ENCODE measurements around the gene FRAS1.
"Not testable (repeated sequence)": the region's sequence is repeated elsewhere in the genome, so short reads cannot be mapped to it uniquely, and the experiment has no call there.

Gene FRAS1

DNA sequence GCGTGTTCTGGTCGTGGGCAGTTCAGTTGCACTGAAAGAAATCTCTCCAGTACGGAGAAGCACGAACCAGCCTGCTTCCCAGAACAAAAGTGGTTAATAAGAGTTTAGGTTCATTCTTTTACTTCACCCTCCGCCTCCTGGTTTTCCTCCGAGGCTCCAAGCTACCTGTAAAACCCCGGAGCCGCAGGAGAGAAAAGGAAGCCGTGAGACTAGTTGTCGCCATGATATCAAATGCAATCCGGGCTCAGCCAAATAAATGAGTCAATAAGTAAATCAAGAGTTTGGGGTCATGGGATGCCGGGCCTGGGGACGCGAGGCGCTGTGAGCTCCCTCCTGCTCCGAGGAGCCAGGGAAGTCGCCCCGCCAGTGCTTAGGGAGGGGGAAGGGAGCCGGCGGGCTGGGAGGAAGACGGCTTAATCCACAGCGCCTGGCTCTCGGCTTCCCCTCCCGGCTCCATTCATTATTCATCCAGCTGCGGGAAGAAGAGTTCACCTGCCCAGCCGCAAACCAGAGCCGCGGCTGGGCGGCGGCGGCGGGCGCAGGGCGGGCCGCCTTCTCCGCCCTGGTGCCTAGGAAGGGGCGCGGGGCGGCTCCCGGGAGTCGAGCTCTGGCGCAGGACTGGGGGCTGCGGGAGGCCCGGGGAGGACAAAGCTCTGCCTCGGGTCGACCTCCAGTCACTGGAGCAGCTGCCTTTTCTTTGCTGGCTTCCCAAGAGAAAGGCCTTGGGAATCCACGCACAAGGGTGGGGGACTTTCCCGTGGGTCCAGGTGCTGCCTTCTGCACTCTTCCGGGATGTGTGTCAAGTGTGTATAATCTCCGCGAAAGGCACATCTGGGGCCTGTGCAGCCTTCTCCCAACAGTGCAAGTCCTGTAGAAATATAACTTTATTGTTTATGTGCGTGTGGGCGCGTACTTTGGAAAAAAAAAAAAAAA is 1.7 kb downstream of the FRAS1 start:
- DNase-seq = peak; percentile 10

DNA sequence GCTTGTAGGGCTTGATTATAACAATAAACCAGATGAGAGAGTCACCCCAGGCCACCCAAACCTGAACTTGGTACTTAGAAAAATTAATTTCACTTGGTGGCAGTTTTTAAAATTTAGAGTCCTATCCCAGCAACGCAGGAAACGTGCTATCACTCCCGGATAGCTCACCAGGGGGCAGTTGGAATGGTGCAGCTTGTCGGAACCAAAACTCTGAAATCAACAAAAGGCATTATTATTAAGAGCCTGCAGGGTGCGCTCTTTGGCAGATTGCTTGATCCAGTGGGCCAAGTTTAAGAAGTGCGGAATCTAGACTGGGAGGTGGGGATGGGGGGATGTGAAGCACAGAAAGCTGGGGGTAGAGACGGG is 2.4 kb downstream of the FRAS1 start:
- peak; percentile 6 for DNase-seq

DNA sequence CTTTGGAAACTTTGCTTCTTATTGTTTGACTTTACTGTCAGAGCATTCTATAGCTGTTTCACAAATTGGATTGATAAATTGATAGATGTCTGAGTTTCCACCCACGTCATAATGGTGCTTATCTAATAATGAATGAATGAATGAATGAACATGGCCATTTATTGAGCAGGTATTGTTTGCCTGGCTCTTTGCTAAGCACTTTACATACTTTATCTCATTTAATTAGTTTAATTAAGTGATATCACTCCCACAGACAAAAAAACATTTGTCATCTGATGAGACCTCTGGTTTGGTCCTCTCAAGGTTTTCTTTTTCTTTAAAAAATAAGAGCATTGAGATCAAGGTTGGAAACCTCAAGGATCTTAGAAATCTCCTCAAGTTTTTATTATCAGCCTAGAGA is 2.8 kb downstream of the FRAS1 start:
- no peak for DNase-seq

DNA sequence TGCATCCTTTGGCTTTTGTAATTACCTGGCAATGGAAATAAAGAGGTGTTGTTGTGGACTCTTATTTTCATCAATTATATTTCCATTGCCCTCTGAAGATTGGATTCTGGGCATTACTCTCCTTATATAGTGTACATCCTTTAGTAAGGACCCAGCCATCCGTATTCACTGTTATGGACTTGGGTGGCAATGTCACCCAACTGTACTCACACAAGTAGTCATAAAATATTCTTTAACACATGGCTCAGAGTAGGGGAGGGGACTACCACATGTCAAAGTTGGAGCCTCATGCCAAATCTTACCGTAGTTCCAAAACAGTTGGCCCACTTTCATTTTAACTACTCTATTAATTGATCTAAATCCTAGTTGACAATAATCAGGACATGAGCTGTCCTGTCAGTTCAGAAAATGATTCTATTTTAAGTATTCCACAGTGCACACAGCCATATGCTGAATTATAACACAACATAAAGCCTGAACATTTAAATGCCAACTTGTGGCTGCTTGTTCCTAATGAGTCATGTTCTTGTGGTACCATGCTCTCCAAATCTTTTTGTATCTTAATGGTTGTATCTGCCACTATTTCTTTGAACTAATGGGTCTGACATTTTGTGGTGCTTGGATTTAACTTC is 4.9 kb downstream of the FRAS1 start:
- no peak for DNase-seq

DNA sequence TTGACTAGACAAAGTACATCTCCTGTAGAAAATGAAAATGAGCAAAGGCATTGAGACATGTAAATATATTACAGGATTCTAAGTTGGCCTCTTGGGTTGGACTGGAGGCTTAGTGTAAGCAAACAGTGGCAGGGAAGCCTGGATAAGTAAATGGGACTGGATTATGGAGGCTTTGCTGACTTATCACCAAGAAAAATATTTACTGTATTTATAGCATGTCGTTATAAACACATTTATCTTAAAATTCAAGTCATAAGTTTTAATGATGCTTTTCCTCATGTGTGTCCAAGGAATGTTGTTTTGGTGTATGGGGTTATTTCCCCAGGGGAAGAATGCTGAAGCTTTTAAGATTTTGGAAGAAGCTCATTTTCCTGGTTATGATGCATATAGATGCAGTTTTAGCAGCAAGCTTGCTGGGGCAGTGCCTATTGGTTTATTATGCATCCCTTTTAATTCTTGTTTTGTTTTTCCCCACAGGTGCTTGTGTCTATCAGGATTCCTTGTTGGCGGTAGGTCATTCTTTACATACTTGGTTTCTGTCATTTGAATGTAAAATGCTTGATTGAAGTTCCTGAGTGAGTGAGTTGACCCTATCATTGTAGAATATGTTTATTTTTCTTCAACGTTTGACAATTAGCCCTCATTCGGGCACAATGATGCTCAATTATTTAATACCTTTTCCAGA is 8.5 kb downstream of the FRAS1 start:
- no peak for DNase-seq

DNA sequence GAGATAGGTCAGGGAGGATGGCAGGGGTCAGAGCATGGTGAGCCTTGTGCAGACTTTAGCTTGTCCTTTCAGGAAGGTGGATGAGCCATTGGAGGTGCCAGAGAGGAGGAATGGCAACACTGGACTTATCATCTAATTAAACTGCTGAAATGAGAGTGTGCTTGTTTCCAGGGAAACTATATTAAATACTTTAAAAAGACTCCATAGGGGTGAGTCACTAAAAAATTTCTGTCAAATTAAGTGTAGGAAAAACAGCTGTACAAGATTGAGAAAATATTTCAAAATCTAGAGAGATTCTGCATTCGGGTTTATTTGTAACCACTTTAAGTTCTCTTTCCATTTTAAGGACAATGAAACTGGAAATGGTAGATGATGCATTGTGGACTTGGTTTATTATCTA is 11.4 kb downstream of the FRAS1 start:
- DNase-seq = no peak

DNA sequence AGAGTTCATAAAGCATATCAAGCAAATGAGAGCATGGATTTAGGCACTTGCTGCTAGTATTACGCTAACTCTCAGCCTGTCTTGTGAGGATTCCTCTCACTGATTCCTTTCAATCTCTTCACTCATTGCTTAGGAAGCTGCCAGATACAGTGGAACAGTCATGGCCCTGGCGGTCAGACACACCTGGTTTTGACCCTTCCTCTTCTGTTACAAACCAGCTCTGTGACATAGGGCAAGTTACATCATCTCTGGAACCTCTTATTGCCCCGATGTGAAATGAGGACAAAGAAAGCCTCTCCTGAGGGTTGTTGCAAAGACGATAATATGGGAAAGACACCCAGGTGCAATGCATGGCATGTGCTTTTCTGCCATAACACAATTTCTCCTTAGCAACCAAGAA is 12.2 kb downstream of the FRAS1 start:
- DNase-seq = no peak

DNA sequence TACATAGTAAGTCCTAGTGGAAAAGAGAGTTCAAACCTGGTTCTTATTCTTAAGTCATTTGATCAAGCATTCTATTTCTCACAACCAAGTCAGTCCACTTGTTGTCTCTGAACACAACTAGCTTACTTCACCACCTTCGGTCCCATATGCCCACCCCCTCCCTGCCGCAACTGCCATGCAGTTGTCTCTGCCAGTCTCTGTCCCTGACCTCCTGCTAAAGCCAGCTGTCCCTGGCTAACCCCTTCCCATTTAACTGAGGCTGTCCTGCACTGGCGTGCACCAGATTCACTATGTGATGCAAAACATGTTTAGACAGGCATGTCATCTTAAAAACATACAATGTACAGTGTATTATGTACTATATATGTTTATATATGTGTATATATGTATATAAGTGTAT is 12.7 kb downstream of the FRAS1 start:
- DNase-seq = no peak

DNA sequence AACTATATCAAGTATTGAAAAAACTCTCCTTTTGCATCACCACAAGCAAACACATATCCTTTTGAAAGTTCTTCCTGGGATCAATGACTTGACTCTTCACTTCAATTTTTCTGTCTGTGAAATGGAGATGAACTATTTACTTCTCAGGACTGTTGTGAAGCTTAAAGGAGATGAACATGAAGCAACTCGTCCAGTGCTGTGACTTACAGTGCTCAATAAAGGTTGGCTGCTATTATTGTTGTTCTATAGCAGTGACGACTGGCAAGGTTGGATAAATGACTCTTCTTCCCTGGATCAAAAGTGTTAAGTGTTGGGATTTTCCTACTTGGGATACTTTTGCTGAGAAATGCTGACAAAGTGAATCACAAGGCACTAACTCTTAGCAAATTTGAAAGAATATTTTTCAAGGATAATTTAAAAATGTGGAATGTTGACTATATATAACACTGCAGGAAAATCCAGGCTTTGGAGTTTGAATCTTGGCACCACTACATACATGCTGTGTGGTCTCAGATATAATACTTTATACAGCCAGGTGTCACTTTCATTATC is 13.7 kb downstream of the FRAS1 start:
- DNase-seq = no peak

DNA sequence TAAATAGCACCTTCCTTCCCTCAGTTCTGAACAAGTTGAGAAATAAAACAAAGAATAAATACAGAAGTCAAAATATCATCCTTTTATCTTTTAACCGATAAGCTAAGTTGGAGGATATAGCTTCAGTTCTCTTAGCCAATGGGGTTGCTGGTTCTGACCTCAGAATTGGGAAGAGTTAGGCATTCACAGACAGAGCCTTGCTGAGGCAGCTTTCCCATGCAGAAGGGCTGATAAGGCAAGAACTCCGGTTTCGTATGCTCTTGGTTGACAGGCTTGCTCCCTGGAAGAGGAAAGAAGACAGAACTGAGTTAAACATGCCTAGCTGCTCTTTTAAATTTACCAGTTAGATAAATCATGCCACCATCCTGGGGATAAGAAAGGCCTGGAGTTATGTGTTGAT is 17.6 kb downstream of the FRAS1 start:
- DNase-seq = no peak

DNA sequence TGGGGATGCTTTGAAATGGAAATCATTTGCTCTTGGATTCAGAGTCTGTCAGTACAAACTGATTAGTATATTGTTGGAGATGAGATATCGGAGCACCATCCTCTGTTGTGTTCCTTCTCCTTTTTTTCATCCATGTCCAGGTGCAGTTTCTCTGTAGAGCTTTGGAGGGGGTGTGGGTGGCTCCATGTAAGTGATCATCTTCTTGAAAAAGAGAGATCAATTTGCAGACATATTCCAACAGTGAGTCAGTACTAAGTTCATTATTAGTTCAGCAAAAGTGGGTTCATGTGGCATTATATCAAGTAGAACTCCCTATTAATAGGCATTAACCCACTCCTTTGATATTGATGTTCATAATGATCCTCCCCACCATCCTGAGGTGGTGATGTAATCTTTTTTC is 18.9 kb downstream of the FRAS1 start:
- DNase-seq = no peak

DNA sequence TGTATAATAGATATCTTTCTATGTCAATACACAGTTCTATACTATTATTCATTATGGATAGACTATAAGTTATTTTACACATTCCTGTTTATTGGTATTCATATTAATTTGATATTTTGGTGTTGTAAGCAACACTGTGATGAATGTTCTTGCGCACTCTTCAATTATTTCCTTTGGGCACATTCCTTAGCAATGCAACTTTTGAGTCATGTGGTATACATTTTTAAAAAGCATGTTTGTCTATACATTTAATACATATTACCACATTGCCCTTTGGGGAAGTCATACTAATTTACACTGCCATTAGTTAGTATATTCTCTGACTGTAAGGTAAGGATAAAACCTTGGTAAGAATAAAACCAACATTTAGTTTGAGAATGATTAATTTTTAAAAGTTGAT is 21.0 kb downstream of the FRAS1 start:
- DNase-seq = no peak

DNA sequence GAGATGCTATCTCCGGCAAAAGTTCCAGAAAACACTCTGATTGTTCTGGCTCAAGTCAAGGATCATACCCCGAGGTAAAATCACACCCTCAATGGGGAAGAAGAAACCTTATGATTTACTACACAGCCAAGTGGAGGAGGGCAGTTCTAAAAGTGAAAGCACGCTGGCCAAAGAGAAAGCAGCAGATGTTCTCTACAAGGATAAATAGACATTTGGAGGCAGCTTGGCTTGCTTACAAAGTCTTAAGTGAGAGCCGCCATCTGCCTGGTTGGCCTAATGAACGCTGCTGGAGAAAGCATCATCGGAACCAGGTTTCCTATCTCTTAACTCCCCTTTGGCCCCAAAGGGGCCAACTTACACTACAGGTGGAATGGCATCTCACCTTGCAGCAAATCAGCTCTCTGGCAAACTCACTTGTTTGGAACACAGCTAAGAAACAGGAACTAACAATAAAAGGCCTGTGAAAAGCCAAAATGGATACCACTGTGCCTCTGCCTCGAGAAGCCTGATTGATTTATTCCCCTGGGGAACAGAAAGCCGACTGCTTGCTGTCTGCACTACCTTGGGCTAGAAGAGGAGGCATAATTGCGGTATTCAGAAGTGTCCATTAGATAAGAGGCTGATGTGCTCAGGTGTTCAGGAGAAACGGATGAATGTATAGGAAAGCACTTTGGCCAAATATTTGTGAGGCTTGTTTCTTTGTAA is 22.8 kb downstream of the FRAS1 start:
- no peak for DNase-seq

DNA sequence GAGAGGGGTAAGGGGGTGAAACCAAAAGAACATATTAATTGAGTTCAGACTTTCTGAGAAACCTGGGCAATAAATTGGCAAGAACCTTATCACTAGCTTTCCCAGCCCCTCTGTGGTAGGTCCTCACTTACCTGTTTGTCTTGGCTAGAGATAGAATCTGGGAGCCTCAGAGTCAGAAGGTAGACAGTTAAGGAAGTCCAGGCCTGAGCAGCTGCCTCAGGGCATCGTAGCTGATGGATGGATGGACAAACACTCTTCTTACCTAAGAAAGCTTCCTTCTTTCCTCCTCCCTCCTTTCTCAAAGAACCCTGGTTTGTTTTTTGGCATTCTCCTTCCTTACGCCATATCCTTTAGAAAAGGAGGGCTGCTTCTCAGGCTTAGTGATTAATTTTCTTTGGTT is 24.4 kb downstream of the FRAS1 start:
- no peak for DNase-seq

DNA sequence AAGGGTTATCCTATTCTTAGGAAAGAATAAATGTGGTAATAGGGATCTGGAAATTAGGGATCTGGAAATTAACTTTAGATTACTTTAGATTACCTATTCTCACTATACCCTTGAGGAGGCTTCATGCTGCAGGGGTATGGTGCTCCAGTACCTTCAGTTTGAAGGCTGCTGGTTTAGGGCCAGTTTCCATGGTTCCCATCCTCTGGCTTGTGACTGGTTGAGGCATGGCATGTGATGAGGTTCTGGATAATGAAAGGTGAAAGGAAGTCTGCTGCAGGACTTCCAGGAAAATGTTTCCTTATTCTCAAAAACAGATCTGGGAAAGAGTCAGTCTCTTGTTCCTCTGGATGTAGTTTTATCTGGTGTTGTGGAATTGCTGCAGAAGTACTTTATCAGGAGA is 25.9 kb downstream of the FRAS1 start:
- no peak for DNase-seq

DNA sequence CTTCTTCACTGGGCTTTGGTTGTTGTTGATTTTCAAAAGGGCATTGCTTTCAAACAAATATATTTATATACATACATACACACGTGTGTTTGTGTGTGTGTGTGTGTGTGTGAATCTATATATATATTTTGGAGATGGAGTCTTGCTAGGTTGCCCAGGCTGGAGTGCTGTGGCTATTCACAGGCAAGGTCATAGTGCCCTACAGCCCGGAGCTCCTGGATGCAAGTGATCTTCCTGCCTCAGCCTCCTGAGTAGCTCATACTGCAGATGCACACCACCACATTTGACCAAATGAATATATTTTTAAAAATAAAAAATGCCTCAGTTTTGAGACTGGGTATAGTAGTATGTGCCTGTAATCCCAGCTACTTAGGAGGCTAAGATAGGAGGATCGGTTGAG is 34.4 kb downstream of the FRAS1 start:
- no peak for DNase-seq

DNA sequence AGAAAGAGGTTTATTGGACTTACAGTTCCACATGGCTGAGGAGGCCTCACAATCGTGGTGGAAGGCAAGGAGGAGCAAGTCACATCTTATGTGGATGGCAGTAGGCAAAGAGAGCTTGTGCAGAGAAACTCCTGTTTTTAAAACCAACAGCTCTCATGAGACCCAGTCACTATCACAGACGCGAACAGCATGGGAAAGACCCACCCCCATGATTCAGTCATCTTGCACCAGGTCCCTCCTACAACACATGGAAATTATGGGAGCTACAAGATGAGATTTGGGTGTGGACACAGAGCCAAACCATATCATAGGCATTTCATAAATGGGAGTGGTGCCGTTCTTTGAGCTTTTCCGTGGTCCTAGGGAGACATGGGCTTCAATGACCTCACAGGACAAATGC is 35.2 kb downstream of the FRAS1 start:
- not testable (repeated sequence) for DNase-seq

DNA sequence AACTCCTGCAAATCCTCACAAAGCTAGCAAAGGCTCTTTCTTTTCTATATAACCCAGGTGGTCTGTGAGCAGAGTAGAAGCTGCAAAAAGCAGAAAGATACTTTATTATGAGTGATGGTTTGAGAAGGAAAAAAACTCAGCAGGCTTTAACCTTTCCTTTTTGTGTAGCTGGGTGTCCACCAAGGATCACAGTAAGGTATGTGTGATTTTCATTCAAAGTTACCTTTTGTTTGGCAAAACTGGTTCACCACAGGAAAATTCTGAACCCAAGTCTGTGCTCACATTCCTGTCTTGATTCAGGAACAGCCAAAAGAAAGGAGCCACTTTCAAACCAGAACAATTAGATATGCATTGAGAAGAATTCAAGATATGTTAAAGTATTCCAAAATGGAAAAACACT is 35.7 kb downstream of the FRAS1 start:
- DNase-seq = no peak

DNA sequence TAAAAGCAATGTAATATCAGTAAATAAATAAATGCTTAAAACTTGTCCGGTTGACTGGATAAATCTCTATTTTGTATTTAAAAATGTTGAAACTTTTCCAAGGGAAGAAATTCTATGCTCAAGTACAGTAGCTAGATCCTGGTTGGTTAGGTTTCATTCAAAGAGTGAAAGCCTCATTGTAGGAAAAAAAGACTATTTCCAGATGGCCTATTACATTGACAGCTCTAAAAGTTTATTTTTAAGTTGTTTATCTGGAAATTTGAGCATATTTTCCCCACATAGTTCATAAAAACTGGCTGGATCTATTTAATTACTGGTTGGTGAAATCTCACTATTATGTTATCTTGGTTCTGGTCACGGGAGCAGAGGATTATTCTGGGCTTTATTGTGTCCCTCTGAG is 38.0 kb downstream of the FRAS1 start:
- DNase-seq = no peak

DNA sequence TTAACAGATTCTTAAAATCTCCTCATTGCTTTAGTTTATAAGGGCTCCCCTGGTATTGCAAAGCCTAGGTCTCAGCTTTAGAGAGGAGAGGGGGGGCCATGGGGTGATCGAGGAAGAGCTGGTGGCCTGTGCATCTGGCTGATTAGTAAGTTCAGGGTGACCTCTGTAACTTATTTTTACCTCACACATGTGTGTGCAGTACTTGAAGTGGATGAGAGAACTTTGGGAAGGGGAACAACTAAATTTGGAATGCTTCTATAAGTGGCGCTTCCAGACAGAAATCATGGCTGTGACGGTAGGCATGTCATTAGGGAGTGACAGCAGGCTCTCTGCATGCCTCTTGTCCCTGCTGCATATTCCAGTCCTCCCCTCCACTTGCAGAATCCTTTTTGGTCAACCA is 41.9 kb downstream of the FRAS1 start:
- DNase-seq = no peak

DNA sequence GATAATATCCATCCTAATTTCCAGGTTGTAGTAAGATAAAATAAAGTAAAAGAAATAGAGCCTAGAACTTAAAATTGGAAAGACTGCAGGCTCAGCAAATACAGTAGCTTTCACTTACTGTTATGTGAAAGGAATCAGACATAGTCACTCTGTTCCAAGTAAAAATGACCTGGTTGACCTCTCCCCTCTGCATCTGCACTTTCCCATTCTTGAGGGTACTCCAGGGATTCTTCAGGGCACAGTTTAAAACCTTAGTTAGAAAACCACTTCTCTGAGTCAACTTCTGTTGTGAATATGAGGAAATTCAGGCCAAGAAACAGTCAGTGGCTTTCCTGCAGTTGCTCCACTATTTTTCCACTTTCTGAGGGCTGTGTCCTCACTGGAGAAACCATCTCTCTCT is 42.9 kb downstream of the FRAS1 start:
- no peak for DNase-seq

DNA sequence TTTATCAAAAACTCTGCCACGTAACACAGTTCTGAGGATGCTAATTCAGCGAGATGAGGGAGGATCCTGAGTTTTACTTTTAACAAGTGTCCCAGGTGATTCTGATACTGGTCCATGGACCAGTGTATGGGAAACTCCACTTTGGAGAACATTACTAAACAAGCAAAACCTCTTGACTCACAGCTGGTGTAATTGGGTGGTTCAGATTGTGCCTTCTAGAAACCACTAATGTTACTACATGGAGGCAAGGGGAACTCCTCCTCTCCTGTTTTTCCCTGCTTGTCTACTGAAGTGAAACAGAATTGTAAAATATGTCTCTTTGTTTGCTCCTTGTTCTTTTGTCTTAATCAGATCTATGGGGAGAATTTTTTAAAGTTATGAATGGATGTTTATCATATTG is 62.6 kb downstream of the FRAS1 start:
- DNase-seq = no peak
